Stimulated activated CD4-positive, alpha-beta T cell treated with anti-CD3 and anti-CD28 coated beads, Interleukin-15, amount 100 ng/mL, for 1 hour (primary cell): ENCODE measurements around the gene STRA6.

Source experiments
- DNase-seq, 2 donors: peaks; one replicate each; pipeline ENCODE4 v3.0.0-alpha.2; 2020; ENCODE audit warnings: low read depth in 1 of 2, low spot score in 1 of 2

Gene STRA6

GRCh38 chr15:74182131-74182530 lies 20.5 kb downstream of the STRA6 start:
- no peak for DNase-seq

- no peak for DNase-seq
These were observed 21.5 kb downstream of the STRA6 start for GRCh38 chr15:74180881-74181602.

GRCh38 chr15:74179983-74180880 lies 22.4 kb downstream of the STRA6 start:
- DNase-seq = no peak

- DNase-seq = no peak
These were observed 23.3 kb downstream of the STRA6 start for GRCh38 chr15:74179101-74179841.

- no peak for DNase-seq
These were observed 24.1 kb downstream of the STRA6 start for GRCh38 chr15:74178326-74179100.

- DNase-seq = no peak
These were observed 26.0 kb downstream of the STRA6 start for GRCh38 chr15:74176262-74177214.

- DNase-seq = no peak
These were observed 27.1 kb downstream of the STRA6 start for GRCh38 chr15:74175271-74176191.

- no peak for DNase-seq
These were observed 27.7 kb downstream of the STRA6 start for GRCh38 chr15:74174958-74175253.

GRCh38 chr15:74174219-74174957 lies 28.2 kb downstream of the STRA6 start:
- DNase-seq = no peak

- DNase-seq = no peak
These were observed 29.0 kb downstream of the STRA6 start, which contains the start of gene ISLR for GRCh38 chr15:74173380-74174218. ISLR (plus strand) TSS chr15:74173710; CDS start chr15:74174859, 1,149 bp downstream.

- no peak for DNase-seq
These were observed 29.7 kb downstream of the STRA6 start for GRCh38 chr15:74172701-74173379.

- DNase-seq = no peak
These were observed 30.5 kb downstream of the STRA6 start for GRCh38 chr15:74171965-74172541.

GRCh38 chr15:74170875-74171578 lies 31.6 kb downstream of the STRA6 start:
- DNase-seq = no peak

GRCh38 chr15:74170071-74170844 lies 32.3 kb downstream of the STRA6 start:
- no peak for DNase-seq

GRCh38 chr15:74168711-74169126 lies 33.9 kb downstream of the STRA6 start:
- no peak for DNase-seq
